K562 (cell line): ENCODE results near the gene COQ4. TPM values are rescaled to one million over a fixed set of nuclear protein-coding genes. Genes with fewer than 3 reads are reported as not detected.

Source experiments
- ATAC-seq: fragments of 200-7000 bp; cut with Tn5 transposase; 3 replicates; pipeline ENCODE4 v1.9.1; 2020; ENCODE audit warnings: moderate library complexity
- BruUV-seq: library from RNA; stranded (reverse); fragments of 400-500 nt; replicated peaks from 2 replicates; lab custom pipeline; 2021; lab: Mats Ljungman, UMichigan
- CTCF ChIA-PET: fragments of 300-600 bp; formaldehyde crosslinking; extraction: SDS; loops from one replicate; lab custom pipeline; 2021; ENCODE audit warnings: low intra/inter-chr PET ratio; lab: Yijun Ruan, JAX
- POLR2A ChIA-PET: fragments of 300-600, 350-650 bp; sonication (Branson Sonifier 250); formaldehyde crosslinking; extraction: SDS; loops from one replicate; lab custom pipeline; 2021; ENCODE audit warnings: antibody characterized with exemption, inconsistent platforms; lab: Yijun Ruan, JAX
- DNase-seq, 4 experiments: peaks; one replicate each; pipeline versions ENCODE4 v3.0.0 to v3.0.0-alpha.2; 2011 to 2018; ENCODE audit warnings: low spot score in 3 of 4, mixed read lengths in 3 of 4; ENCODE audit errors: extremely low read depth in 1 of 4
- FAIRE-seq: peaks from 2 replicates; lab custom pipeline; 2011; peaks lifted over from hg19 to GRCh38; lab: Jason Lieb, UNC
- H2AFZ ChIP-seq: 2 replicates; pipeline ENCODE4 v1.6.0; 2011; ENCODE audit warnings: low read depth, low read length, control low read depth, inconsistent platforms
- H3K27ac ChIP-seq: fragments of 200-600 bp; 3 replicates; pipeline ENCODE4 v1.8.0; 2011; ENCODE audit warnings: low read depth, mild to moderate bottlenecking, control low read depth, inconsistent platforms, low read length, moderate library complexity, mixed read lengths; ENCODE audit errors: extremely low read depth
- H3K27me3 ChIP-seq, 2 experiments: fragments of 300-600 bp in 1 of 2; 2 replicates in 1 of 2; 3 replicates in 1 of 2; pipeline versions ENCODE4 v1.6.0 to v1.8.0; 2011; ENCODE audit warnings: inconsistent platforms in 2 of 2, low read length in 2 of 2, mild to moderate bottlenecking in 1 of 2, mixed read lengths in 1 of 2, moderate library complexity in 1 of 2; ENCODE audit not compliant: control insufficient read depth in 2 of 2, insufficient read depth in 2 of 2
- H3K36me3 ChIP-seq: fragments of 300-600 bp; 3 replicates; pipeline ENCODE4 v1.8.0; 2011; ENCODE audit warnings: mild to moderate bottlenecking, low read length, inconsistent platforms; ENCODE audit not compliant: control insufficient read depth, insufficient read depth
- H3K4me1 ChIP-seq, 2 experiments: fragments of 200-600 bp in 1 of 2; replicated peaks in 1 of 2; 2 replicates in 1 of 2; 3 replicates in 1 of 2; pipeline versions ENCODE4 v1.5.1 to v1.8.0; 2011; ENCODE audit warnings: inconsistent platforms in 2 of 2, low read length in 2 of 2, mild to moderate bottlenecking in 1 of 2, mixed read lengths in 1 of 2, moderate library complexity in 1 of 2; ENCODE audit not compliant: control insufficient read depth in 2 of 2, insufficient read depth in 2 of 2
- H3K4me2 ChIP-seq: 2 replicates; pipeline ENCODE4 v1.6.1; 2011; ENCODE audit warnings: low read length, control low read depth, inconsistent platforms, mixed read lengths; ENCODE audit not compliant: insufficient read depth
- H3K4me3 ChIP-seq: fragments of 200-600 bp; sonication (generic), shearing (Covaris generic); 2 replicates; pipeline ENCODE4 v1.5.1; 2016; ENCODE audit warnings: control low read depth, inconsistent platforms
- H3K79me2 ChIP-seq: fragments of 200-600 bp; 3 replicates; pipeline ENCODE4 v1.8.0; 2011; ENCODE audit warnings: low read length, inconsistent platforms; ENCODE audit not compliant: control insufficient read depth, insufficient read depth
- H3K9ac ChIP-seq, 2 experiments: 2 replicates each; pipeline versions ENCODE4 v1.6.0 to v1.6.1; 2011; ENCODE audit warnings: low read depth in 2 of 2, low read length in 2 of 2, control low read depth in 1 of 2, inconsistent platforms in 1 of 2, mild to moderate bottlenecking in 1 of 2, mixed read lengths in 1 of 2; ENCODE audit not compliant: insufficient read depth in 1 of 2
- H3K9me1 ChIP-seq: one replicate; pipeline ENCODE4 v1.6.0; 2011; ENCODE audit warnings: inconsistent platforms, mild to moderate bottlenecking, low read length, moderate library complexity; ENCODE audit not compliant: control insufficient read depth, insufficient read depth
- H3K9me3 ChIP-seq: replicated peaks from 2 replicates; pipeline ENCODE4 v1.5.1; 2011; ENCODE audit warnings: low read depth, low read length, inconsistent platforms; ENCODE audit not compliant: control insufficient read depth, insufficient read depth
- H4K20me1 ChIP-seq: replicated peaks from 2 replicates; pipeline ENCODE4 v1.6.1; 2011; ENCODE audit warnings: low read length, inconsistent platforms, mixed read lengths; ENCODE audit not compliant: control insufficient read depth, insufficient read depth
- DMBX1 ChIP-seq: fragments of 250-450 bp; sonication (Bioruptor Pico); IDR thresholded peaks from 2 replicates; pipeline ENCODE4 v1.8.0; 2022; ENCODE audit warnings: inconsistent platforms, mild to moderate bottlenecking, moderate library complexity, borderline replicate concordance
- ESRRB ChIP-seq: fragments of 250-450 bp; sonication (Bioruptor Pico); IDR thresholded peaks from 2 replicates; pipeline ENCODE4 v1.5.0; 2020; ENCODE audit warnings: mild to moderate bottlenecking, moderate library complexity, borderline replicate concordance
- HBP1 ChIP-seq: fragments of 450-650 bp; formaldehyde crosslinking; IDR thresholded peaks from 2 replicates; pipeline ENCODE4 v1.4.0; 2022; ENCODE audit warnings: missing genetic modification characterization
- NFRKB ChIP-seq: fragments of 450-650 bp; IDR thresholded peaks from 2 replicates; pipeline ENCODE4 v1.6.1; 2016; ENCODE audit warnings: low read depth
- POLR2AphosphoS2 ChIP-seq: IDR thresholded peaks from 2 replicates; pipeline ENCODE4 v1.6.1; 2012; ENCODE audit warnings: low read length, improper control_type of control experiment
- PTRF ChIP-seq: fragments of 450-650 bp; IDR thresholded peaks from 2 replicates; pipeline ENCODE4 v1.6.1; 2016; ENCODE audit warnings: mild to moderate bottlenecking, missing genetic modification characterization, missing compliant biosample characterization
- SAFB ChIP-seq: fragments of 200-400 bp; formaldehyde crosslinking; IDR thresholded peaks from 2 replicates; pipeline ENCODE4 v1.6.1; 2017; ENCODE audit warnings: low read depth, low read length, borderline replicate concordance
- THRB ChIP-seq: fragments of 450-650 bp; formaldehyde crosslinking; conservative IDR thresholded peaks from 2 replicates; pipeline ENCODE4 v1.4.0; 2022; ENCODE audit warnings: mild to moderate bottlenecking, missing genetic modification characterization
- U2AF1 ChIP-seq: fragments of 200-400 bp; formaldehyde crosslinking; optimal IDR thresholded peaks from 2 replicates; pipeline ENCODE3; 2017; ENCODE audit warnings: mild to moderate bottlenecking, low read depth, low read length, moderate library complexity
- ZBED1 ChIP-seq: IDR thresholded peaks from 2 replicates; pipeline ENCODE4 v1.6.1; 2014
- ZBTB33 ChIP-seq: sonication (generic); formaldehyde crosslinking; IDR thresholded peaks from 2 replicates; pipeline ENCODE4 v1.8.1; 2023; ENCODE audit warnings: mild to moderate bottlenecking, missing genetic modification reagents
- ZMIZ1 ChIP-seq, 2 experiments: fragments of 150-350 bp in 1 of 2; IDR thresholded peaks; 2 replicates each; pipeline ENCODE4 v1.6.1; 2012 to 2016; ENCODE audit warnings: low read depth in 2 of 2, low read length in 2 of 2, mild to moderate bottlenecking in 1 of 2, moderate library complexity in 1 of 2
- ZNF12 ChIP-seq: sonication (generic); formaldehyde crosslinking; IDR thresholded peaks from 2 replicates; pipeline ENCODE4 v1.4.0; 2020; ENCODE audit warnings: mild to moderate bottlenecking, missing genetic modification reagents
- WGBS: fragments of 100-300 bp; shearing (Covaris generic); methylation state at CpG from one replicate; pipeline ENCODE4 v1.1.6; 2016; ENCODE audit warnings: low coverage, mixed read lengths; ENCODE audit not compliant: insufficient coverage; ENCODE audit errors: missing lambda C conversion rate; 5-methylcytosine and 5-hydroxymethylcytosine counted together
- in situ Hi-C: fragments of 300-500 bp; cut with MboI; formaldehyde crosslinking; loops from 4 replicates; pipeline ENCODE4 v1.15.0; 2018; ENCODE audit warnings: inconsistent platforms, mixed read lengths
- intact Hi-C: fragments of 100-400 bp; cut with micrococcal nuclease; formaldehyde crosslinking; loops from 2 replicates; pipeline ENCODE4 v1.14.2; 2022
- polyA plus RNA-seq, 8 experiments: library from polyadenylated mRNA; depleted of rRNA in 4 of 8; stranded (reverse) in 5 of 8; unstranded in 3 of 8; fragments of >200 nt; fragmentation: Nextera tagmentation in 2 of 8; fragmentation: Illumina TruSeq in 1 of 8; extraction: Ambion mirVana in 2 of 8; extraction: Trizol in 1 of 8; gene quantifications; 2 replicates each; pipeline versions ENCODE4 v1.2.1 to v1.2.3, GENCODE V29; 2011 to 2014; ENCODE audit warnings: inconsistent platforms in 1 of 8, missing spikeins in 1 of 8
- total RNA-seq, 7 experiments: library from RNA; depleted of rRNA in 6 of 7; stranded (reverse); fragments of >200 nt in 6 of 7; fragmentation: Illumina TruSeq in 2 of 7; extraction: Trizol in 2 of 7; gene quantifications; 2 replicates each; pipeline versions ENCODE4 v1.2.1 to v1.2.3, GENCODE V29; 2011 to 2021; ENCODE audit warnings: low replicate concordance in 1 of 7

Gene COQ4
- total and polyA plus RNA-seq, 9 of the 15 experiments (the other 6 are each of a cell fraction or from before 2014, with no cell fraction given) = 9.1 to 135 (median 67.2) TPM

GRCh38 chr9:128280084-128280622 is 42.5 kb upstream of the COQ4 start (continued):
- peak; percentile 65; the same call in 1 of the 2 replicates for TF ChIP-seq THRB (CRISPR knock-in tag)
- no peak for TF ChIP-seq ZNF12 (CRISPR knock-in tag)
- TF ChIP-seq ZBED1 = no peak
- no peak for TF ChIP-seq ZBTB33
- TF ChIP-seq NFRKB = no peak
- no peak for TF ChIP-seq DMBX1

GRCh38 chr9:128282500-128282899 is 40.1 kb upstream of the COQ4 start:
- peaks cover 23% of the 10 kb centered on the region for H3K36me3 ChIP-seq
- no peak overlapping the region for H2AFZ ChIP-seq
- in situ Hi-C loops = loop anchor here (25.0 kb wide), 1 partner anchor 1505 kb away; no protein-coding TSS in a partner anchor
- BruUV-seq = no TSS peak
- WGBS = 87% methylated on average over 6 of the region's 6 CpGs
- POLR2A ChIA-PET = interaction anchor here (0.8 kb wide), 2 partner anchors 10 to 12 kb away, joined by 3 to 4 read pairs; no protein-coding TSS in a partner anchor
- H3K4me1 ChIP-seq = peaks cover 22 to 28% of the 10 kb centered on the region in 2 experiments
- no peaks in the 10 kb centered on the region for H3K27me3 ChIP-seq
- H3K9ac ChIP-seq = no peak overlapping the region
- H3K79me2 ChIP-seq = peaks cover 4% of the 10 kb centered on the region
- CTCF ChIA-PET = no interaction called here
- H3K9me1 ChIP-seq = no peaks in the 10 kb centered on the region
- 0 out of 2 replicates have a peak, but pooled peaks cover 2% of the 10 kb centered on the region for H3K9me3 ChIP-seq
- H3K27ac ChIP-seq = no peak overlapping the region
- intact Hi-C loops = no loop called here
- no peak overlapping the region for H3K4me2 ChIP-seq
- FAIRE-seq (no peak), ATAC-seq (no peak), DNase-seq (peak in 1 of 4 experiments; percentile 22)
- H3K4me3 ChIP-seq = no peak overlapping the region
- H4K20me1 ChIP-seq = no peaks in the 10 kb centered on the region; the same call in 1 of the 2 replicates
- no peak for TF ChIP-seq U2AF1
- no peak for TF ChIP-seq PTRF (tag)
- no peak for TF ChIP-seq SAFB
- TF ChIP-seq ZMIZ1 (IDR thresholded peaks at IDR 0.05; ENCODE audit: low read depth in 2 of 2, low read length in 2 of 2) = no peak
- TF ChIP-seq HBP1 (CRISPR knock-in tag) = no peak
- no peak for TF ChIP-seq POLR2AphosphoS2
- TF ChIP-seq ESRRB (CRISPR knock-in tag) = no peak
